Endothelial cell of coronary artery (primary cell): Measurements from ENCODE around the gene LMTK3. TPM values are rescaled to one million over a fixed set of nuclear protein-coding genes. Genes with fewer than 3 reads are reported as not detected.

Source experiments
- total RNA-seq: library from RNA; depleted of rRNA; stranded (reverse); fragments of >200 nt; gene quantifications from 2 replicates; pipeline ENCODE4 v1.2.3, GENCODE V29; 2014

Gene LMTK3
- under 0.01 and 0.28 TPM in 2 replicates for total RNA-seq

GRCh38 chr19:48511800-48512503, at the start of gene LMTK3:
TSS of gene LMTK3 (minus strand) at chr19:48511835. CDS start at chr19:48511576, 259 bp downstream.

GRCh38 chr19:48551437-48552302, 40.0 kb upstream of the LMTK3 start, which contains the start of gene SULT2B1:
TSS of gene SULT2B1 (plus strand) at chr19:48552172. CDS start at chr19:48552253, 81 bp downstream.

GRCh38 chr19:48469289-48469881, 42.2 kb downstream of the LMTK3 start, which contains the start of gene CYTH2:
TSS of gene CYTH2 (plus strand) at chr19:48469369. CDS start at chr19:48469508, 139 bp downstream.

GRCh38 chr19:48455171-48455907, 56.3 kb downstream of the LMTK3 start, which contains the start of gene KCNJ14:
TSS of gene KCNJ14 (plus strand) at chr19:48455574. CDS start at chr19:48461725, 6,151 bp downstream.

GRCh38 chr19:48445606-48446481, 65.8 kb downstream of the LMTK3 start, which contains the start of gene GRWD1:
TSS of gene GRWD1 (plus strand) at chr19:48445983. CDS start at chr19:48446006, 23 bp downstream.

Other genes starting within 250 kb of the LMTK3 start
- 0.28 and 1.7 TPM in 2 replicates for gene ZNF114, start 241.8 kb downstream of the LMTK3 start, total RNA-seq
- 84.4 and 92.3 TPM in 2 replicates for gene EMP3, start 186.3 kb downstream of the LMTK3 start, total RNA-seq
- 2.0 and 2.6 TPM in 2 replicates for gene TMEM143, start 147.9 kb downstream of the LMTK3 start, total RNA-seq
- gene SYNGR4, start 147.5 kb downstream of the LMTK3 start, total RNA-seq = not detected in 2 replicates
- 43.4 and 47.6 TPM in 2 replicates for gene KDELR1, start 120.3 kb downstream of the LMTK3 start, total RNA-seq
- gene GRIN2D, start 118.2 kb downstream of the LMTK3 start, total RNA-seq = 0.27 and 0.66 TPM in 2 replicates
- gene GRWD1, start 65.9 kb downstream of the LMTK3 start, total RNA-seq = 30.1 and 31.1 TPM in 2 replicates
- 0.36 and 0.75 TPM in 2 replicates for gene KCNJ14, start 56.3 kb downstream of the LMTK3 start, total RNA-seq
- 58.9 and 69.9 TPM in 2 replicates for gene CYTH2, start 42.5 kb downstream of the LMTK3 start, total RNA-seq
- not detected in 2 replicates for gene SULT2B1, start 40.3 kb upstream of the LMTK3 start, total RNA-seq
- not detected in 2 replicates for gene SPACA4, start 94.9 kb upstream of the LMTK3 start, total RNA-seq
- 0.56 and 0.90 TPM in 2 replicates for gene FAM83E, start 103.2 kb upstream of the LMTK3 start, total RNA-seq
- 2,428 and 2,851 TPM in 2 replicates for gene RPL18, start 107.3 kb upstream of the LMTK3 start, total RNA-seq
- gene SPHK2, start 107.7 kb upstream of the LMTK3 start, total RNA-seq = 4.6 and 5.0 TPM in 2 replicates
- 0.81 and 1.6 TPM in 2 replicates for gene DBP, start 125.5 kb upstream of the LMTK3 start, total RNA-seq
- gene CA11, start 134.4 kb upstream of the LMTK3 start, total RNA-seq = 1.3 and 1.7 TPM in 2 replicates
- gene NTN5, start 161.2 kb upstream of the LMTK3 start, total RNA-seq = under 0.01 TPM in 1 of 2 replicates, not detected in the other
- not detected in 2 replicates for gene FUT2, start 184.1 kb upstream of the LMTK3 start, total RNA-seq
- gene MAMSTR, start 207.9 kb upstream of the LMTK3 start, total RNA-seq = 0.09 and 0.38 TPM in 2 replicates
- 54.5 and 70.3 TPM in 2 replicates for gene RASIP1, start 228.8 kb upstream of the LMTK3 start, total RNA-seq
- gene IZUMO1, start 235.1 kb upstream of the LMTK3 start, total RNA-seq = 0.27 and 0.38 TPM in 2 replicates
- 4.5 and 6.9 TPM in 2 replicates for gene FUT1, start 240.8 kb upstream of the LMTK3 start, total RNA-seq
- gene FGF21, start 243.7 kb upstream of the LMTK3 start, total RNA-seq = not detected in 2 replicates